HG02623 (cell line): Measurements from ENCODE around the gene CPD.
A peak's percentile ranks its signal among the peaks of the same experiment; 100 is the strongest.
"Not testable (repeated sequence)": the region's sequence is repeated elsewhere in the genome, so short reads cannot be mapped to it uniquely, and the experiment has no call there.

Source experiments
- ATAC-seq: cut with Tn5 transposase; IDR thresholded peaks from one replicate; pipeline ENCODE4 v1.9.1; 2021; ENCODE audit warnings: moderate library complexity; ENCODE audit not compliant: unreplicated experiment

The CPD gene

DNA sequence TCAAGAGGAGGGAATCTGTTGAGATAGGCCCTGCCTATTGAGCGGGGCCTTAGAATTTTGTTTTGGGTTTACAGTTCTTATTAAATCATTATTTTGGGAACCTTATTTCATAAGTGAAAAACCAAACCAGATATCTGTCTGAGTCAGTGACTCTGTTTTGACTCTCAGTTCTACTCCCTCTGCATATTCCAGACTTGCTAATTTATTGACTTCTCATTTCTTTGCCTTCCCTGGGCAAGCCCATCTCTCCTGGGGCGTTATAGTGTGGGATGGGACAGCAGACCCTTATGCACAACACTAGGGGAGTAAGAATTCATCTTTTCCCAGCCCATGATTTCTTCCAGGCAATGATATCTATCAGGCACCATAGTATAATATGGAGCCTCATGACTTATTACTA is 45.7 kb downstream of the CPD start:
- no peak for ATAC-seq

GRCh38 chr17:30426292-30426691 is 47.6 kb downstream of the CPD start:
- ATAC-seq, result no peak

DNA sequence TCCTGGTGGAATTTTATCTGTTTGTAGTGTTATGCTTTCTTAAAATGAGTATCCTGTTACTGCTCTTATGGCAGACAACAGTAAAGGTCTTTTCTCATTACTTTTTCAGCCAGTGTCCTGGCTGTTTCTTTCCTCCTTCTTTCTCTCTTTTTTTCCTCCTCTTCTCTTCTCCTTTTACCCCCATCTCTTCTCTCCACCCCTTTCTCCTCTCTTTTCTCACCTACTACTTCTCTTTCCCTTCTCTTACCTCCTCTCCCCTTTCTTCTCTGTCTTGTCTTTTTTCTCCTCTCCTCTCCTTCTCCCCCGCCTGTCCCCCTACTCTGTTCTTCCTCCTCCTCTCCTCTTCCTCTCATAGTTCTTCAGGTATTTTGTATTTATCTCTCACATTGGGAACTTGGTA is 48.9 kb downstream of the CPD start:
- ATAC-seq, result no peak

DNA sequence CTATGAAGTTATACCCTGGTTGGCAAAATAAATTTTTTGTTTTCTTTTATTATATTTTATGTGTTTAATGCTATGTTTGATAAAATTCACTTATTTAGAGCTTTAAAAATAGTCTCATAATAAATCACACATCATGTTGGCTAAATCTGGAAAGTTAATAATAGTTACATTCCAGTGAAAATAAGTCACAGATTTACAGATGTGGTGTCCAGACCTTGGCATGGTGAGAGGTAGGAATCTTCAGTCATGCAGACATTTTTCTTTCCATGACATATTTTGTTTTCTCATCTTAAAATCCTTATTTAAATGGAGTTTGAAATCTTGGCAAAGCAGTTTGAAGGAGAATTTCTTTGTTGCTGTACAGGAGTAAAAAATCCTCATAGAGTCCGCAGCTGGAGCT is 50.4 kb downstream of the CPD start:
- ATAC-seq, result no peak

DNA sequence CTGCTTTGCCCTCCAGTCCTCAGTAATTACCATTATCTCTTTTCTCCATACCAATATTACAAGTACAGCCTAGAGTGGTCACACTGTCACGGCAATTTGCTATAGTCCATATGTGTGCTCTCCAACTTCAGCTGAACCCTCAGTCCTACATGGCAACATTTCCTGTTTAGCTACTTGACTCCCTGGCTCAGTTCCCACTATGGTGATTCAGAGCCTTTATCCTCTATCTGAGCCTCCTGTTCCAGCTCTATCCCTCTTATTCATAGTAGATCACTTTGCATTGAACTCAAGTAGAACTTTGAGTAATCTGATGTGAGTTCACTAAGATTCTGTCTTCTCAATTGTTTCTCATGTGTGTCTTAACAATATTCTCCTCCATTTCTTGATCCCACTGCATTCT is 54.8 kb downstream of the CPD start:
- no peak for ATAC-seq

- no peak for ATAC-seq
These were observed 58.0 kb downstream of the CPD start for GRCh38 chr17:30436729-30437128.

- no peak for ATAC-seq
These were observed 65.0 kb downstream of the CPD start for GRCh38 chr17:30443721-30444120.

DNA sequence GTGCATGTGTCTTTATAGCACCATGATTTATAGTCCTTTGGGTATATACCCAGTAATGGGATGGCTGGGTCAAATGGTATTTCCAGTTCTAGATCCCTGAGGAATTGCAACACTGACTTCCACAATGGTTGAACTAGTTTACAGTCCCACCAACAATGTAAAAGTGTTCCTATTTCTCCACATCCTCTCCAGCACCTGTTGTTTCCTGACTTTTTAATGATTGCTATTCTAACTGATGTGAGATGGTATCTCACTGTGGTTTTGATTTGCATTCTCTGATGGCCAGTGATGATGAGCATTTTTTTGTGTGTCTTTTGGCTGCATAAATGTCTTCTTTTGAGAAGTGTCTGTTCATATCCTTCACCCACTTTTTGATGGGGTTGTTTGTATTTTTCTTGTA is 67.9 kb downstream of the CPD start:
- not testable (repeated sequence) for ATAC-seq

DNA sequence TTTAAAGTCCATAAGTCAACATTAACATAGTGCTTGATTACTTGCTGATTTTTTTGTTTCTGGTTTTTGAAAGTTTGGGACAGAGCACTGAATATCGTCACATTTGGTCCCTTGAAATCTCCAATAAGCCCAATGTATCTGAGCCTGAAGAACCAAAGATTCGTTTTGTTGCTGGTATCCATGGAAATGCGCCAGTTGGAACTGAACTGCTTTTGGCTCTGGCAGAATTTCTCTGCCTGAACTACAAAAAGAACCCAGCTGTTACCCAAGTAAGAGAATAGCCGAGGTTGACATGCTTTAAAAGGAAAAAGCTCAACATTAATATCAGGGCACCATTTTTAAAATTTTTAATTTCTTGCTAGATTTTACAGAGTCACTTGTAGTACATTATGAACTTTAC is 70.8 kb downstream of the CPD start:
- no peak for ATAC-seq

- ATAC-seq, result no peak
These were observed 71.6 kb downstream of the CPD start for GRCh38 chr17:30450125-30451027.

DNA sequence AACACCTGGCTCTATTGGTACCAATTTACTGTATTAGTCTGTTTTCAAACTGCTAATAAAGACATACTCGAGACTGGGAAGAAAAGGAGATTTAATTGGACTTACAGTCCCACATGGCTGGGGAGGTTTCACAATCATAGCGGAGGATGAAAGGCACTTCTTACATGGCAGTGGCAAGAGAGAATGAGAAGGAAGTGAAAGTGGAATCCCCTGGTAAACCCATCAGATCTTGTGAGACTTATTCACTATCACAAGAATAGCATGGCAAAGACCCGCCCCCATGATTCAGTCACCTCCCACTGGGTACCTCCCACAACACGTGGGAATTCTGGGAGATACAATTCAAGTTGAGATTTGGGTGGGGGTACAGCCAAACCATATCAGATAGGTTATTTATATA is 75.9 kb downstream of the CPD start:
- no peak for ATAC-seq

GRCh38 chr17:30458371-30458770 is 79.6 kb downstream of the CPD start:
- ATAC-seq, result no peak

GRCh38 chr17:30458797-30459413 is 80.2 kb downstream of the CPD start:
- not testable (repeated sequence) for ATAC-seq

- no peak for ATAC-seq
These were observed 89.7 kb downstream of the CPD start for GRCh38 chr17:30468465-30468864.

DNA sequence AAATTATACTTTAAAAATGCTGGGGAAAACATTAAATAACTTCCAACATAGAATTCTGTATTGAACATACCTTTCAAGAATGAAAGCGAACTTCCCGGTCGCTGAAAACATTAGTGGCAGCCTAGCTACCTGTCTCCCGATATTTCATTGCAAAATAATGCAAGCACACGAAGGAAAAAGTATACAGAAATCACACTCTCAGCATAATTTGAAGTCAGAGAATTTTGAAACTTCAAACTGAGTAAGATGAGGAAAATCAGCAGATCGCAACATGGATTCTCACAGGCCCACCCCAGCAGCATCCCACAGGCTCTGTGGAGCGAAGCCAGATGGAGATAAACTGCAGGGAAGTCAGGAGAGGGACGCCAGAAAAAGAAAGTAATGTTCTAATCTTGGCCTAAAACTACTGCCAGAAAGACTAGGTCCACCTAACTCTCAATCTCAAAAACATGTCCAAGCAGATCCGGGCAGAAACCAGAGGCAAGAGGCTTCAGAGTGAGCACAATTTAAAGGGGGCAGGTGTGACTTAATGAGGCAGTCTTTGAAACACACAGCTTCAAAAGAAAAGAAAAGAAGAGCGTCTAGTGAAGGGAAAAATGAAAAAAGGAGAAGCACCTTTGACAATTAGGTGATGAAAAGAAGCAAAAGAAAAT is 93.6 kb downstream of the CPD start:
- ATAC-seq, result no peak

DNA sequence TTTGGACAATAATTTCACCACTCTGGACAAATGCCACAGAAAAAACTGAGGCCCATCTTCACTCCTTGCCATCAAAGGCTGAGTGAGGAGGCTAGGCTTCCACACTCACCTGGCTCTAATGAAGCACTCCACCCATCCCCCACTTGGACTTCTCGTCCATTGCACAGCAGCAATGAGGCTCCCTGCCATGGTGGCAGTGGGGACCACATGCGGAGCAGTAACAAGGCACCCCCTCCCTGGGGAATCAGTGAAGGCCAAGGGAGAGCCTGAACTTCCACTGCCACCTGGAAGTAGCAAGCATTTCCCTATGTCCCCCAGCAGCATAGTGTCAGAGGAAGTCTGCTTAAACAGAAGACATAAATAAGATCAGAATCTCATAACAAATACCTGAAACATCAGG is 96.5 kb downstream of the CPD start:
- no peak for ATAC-seq

- ATAC-seq, result no peak
These were observed 98.0 kb downstream of the CPD start for GRCh38 chr17:30476726-30477082.

- ATAC-seq, result peak; percentile 93
These were observed 98.5 kb downstream of the CPD start, which contains the start of gene GOSR1 for GRCh38 chr17:30477083-30477773. GOSR1 (plus strand) TSS chr17:30477408; CDS start chr17:30477434, 26 bp downstream.

DNA sequence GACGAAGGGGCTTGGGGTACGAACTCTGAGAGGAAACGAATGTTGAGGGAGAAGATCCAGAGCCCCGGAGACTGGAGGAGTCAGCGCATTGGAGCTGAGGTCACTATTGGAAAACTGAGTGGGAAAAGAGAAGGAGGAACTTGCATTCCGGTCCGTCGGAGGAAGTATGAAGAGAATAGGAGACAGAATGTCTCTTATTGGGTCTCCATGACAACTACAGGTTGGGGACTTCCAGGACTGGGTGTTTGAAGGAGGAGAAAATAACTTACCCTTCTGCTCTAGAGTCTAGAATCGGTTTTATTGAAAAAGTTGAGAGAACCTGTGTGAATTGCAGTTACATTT is 99.0 kb downstream of the CPD start:
- ATAC-seq, result no peak

DNA sequence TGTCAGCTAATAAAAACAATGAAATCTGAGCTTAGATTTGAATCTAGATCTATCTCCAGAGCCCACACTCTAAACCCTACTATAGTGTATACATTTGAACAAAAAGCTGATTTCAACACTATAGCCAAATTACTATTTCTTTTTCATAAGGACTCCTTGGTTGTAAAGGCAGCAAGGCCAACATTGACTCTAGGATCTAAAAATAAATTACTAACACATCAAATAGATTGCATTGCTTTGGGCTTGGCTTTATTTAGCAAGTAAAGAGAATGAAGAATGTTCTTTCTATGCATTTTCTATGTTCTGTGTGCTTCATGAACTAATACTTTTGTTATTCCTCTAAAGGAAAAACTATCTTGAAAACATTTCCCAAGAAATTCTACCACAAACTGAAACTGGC is 103.8 kb downstream of the CPD start:
- no peak for ATAC-seq

DNA sequence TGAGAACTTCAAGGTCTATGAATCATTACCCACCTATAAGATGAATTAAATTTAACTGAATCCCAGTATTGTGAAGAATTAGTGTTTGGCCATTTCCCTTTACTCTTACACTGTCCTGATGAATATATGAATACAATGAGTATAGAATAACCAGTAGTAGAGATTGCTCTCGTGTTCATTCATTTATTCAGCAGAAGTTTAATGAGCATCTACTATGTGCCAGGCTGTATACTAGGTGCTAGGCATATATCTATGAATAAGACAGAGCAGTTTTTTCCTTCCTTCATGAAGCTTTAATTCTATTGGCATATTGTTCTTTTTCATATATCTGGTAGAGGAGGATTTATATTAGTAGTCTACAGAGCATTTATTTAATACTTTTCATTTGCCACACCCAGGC is 104.4 kb downstream of the CPD start:
- no peak for ATAC-seq

- ATAC-seq, result no peak
These were observed 115.1 kb downstream of the CPD start for GRCh38 chr17:30493780-30494179.
